Non-pigmented ciliary epithelial cell (primary cell): ENCODE data around the gene LIN37.
A peak's percentile ranks its signal among the peaks of the same experiment; 100 is the strongest.

ENCODE experiments used
- DNase-seq: peaks from one replicate; pipeline ENCODE4 v3.0.0-alpha.2; 2010; ENCODE audit warnings: low read depth

Gene LIN37

DNA sequence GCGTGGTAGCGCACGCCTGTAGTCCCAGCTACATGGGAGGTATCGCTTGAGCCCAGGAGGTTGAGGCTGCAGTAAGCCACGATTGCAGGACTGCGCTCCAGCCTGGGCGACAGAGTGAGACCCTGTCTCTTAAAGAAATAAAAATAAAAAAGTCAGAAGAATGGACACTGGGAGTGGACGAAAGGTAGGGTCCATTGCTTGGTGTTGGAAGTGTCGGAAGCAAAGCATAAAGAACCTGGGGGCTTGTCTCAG is 26.6 kb downstream of the LIN37 start:
- no peak for DNase-seq

DNA sequence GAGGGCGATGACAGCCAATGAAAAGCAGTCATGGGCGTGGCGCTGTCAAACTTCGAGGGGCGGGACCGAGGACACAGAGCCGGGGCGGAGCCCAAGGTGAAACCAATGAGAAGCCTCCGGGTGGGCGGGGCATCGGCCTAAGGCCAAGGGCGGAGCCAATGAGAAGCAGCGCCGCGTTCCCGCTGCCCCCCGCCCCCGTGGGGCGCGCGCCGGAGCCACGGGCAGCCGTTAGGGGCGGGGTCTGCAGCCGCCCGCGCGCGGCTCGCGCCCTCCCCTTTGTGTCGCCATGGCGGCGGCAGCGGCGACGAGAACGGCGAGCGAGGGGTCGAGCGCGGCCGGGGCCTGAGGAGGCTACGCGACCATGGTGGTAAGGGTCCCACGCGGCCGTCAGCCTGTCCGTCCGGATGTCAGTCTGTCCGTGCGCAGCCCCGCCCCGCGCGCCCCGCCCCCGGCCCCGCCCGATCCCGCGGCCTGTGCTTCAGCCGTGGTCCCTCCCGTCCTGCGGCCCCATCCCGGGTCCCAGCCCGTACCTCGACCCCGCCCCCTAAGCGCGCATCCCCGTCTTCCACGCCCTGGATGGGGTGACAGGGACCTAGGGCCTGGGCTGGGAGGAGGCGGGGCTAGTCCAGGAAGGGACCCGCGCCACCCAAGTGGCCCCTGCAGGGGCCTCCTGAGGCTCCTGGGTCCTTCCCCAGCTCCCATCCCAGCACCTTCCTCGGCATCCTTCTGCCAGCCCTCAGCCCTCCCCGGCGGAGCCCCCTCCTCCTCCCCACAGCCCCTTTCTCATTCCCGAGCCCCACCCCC is 27.1 kb downstream of the LIN37 start, which contains the start of gene ARHGAP33:
TSS of gene ARHGAP33 (plus strand) at position 267 of the 804 bp plus-strand sequence. CDS start at position 362, 95 bp downstream.
- DNase-seq, result peak; percentile 78

DNA sequence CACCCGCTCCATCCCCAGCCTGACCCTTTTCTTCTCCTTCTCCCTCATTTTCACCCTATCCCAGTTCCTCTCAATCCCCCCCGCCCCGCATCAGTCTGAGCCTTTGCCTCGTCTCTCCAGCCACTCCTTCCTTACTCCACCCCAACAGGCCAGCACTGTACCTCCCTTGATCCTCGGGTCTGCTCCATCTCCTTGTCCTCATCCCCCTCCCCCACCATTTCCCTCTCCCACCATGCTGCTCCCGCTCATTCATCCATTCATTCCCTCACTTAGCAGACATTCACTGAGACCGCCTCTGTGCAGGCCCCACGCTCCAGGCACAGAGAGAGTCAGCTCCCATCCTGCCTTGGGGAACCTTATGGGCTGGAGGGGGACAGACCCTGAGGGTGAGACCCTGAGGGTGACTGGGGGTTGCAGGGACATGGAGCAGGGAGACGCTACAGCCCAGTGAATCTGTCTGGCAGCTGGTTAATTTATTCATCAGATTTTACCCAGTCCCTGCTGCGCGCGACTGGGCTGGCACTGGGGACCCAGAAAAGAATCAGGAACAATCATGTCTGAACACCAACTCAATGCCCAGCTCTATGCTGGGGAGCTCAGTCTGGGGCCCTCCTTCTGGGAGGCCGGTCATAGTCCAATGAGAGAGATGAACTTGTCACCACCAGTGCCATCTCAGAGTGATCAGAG is 27.9 kb downstream of the LIN37 start:
- no peak for DNase-seq

DNA sequence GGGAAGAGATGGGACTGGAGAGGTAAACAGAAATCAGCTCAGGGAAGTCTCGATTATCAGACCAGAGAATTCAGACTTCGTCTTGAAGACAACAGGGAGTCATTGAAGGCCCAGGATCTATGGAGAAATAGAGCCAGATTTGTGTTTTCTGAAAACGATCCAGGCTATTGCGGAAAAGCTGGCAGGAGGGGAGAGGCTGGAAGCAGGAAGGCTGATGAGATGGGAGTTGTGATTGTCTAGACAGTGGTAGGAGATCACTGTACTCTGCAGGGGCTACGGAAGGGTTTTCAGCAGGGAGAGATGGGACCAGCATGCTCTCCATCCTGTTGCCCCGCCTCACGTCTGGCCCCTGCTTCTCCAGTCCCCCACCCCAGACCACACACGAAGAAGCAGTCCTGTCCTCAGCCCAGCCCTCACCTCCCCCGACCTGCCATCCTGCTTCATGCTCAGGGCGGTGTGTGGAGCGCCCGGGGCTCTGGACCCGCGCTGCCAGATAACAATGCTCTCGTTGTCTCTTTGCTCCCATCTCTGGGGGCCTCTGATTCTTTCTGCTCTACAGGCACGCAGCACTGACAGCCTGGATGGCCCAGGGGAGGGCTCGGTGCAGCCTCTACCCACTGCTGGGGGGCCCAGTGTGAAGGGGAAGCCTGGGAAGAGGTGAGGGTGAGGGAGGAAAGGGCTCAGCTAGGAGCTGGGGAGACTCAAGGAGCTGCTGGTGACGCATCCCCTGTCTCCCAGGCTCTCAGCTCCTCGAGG is 28.9 kb downstream of the LIN37 start:
- DNase-seq, result no peak

DNA sequence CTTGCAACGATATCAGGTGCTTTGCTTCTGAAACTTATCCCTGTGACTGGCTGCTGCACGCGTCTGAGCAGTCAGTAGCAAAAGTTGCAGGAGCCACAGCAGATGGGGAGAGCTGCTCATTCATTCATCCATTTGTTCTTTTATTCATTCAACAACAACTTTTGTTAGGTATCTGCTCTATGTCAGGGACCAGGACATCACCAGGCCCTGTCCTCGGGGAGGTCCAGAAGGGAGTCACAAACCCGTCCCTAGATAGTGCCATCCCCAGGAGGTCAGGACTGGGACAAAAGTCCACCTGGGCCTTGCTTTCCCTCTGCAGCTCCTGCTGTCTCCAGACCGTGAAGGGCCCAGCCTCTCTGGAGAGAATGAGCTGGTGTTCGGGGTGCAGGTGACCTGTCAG is 29.6 kb downstream of the LIN37 start:
- no peak for DNase-seq

DNA sequence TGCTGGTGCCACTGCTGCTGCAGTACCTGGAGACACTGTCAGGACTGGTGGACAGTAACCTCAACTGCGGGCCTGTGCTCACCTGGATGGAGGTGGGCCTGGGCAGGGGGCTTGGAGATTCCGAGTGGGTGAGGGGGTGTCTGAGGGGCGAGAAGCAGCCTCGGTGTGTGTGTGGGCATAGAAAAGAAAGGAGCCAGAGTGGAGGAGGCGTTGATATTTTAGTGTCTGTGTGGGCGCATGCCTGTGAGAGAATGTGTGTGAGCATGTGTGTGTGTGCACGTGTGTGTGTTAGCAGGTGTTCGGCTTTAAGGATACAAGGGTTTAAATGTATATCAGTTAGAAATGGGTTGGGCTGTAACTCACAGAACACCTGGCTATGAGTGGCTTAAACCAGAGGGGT is 30.7 kb downstream of the LIN37 start:
- no peak for DNase-seq

DNA sequence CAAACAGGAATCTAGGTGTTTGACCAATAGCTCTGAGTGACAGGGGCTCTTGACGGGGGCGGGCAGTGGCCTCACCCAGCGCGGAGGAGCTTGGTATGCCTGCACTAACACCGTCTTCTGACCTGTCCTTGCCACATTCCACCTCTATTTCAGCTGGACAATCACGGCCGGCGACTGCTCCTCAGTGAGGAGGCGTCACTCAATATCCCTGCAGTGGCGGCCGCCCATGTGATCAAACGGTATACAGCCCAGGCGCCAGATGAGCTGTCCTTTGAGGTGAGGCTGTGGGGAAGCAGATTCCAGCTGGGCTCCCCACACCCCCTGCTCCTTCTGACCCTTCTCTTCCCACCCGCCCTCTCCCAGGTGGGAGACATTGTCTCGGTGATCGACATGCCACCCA is 31.7 kb downstream of the LIN37 start:
- DNase-seq, result no peak

DNA sequence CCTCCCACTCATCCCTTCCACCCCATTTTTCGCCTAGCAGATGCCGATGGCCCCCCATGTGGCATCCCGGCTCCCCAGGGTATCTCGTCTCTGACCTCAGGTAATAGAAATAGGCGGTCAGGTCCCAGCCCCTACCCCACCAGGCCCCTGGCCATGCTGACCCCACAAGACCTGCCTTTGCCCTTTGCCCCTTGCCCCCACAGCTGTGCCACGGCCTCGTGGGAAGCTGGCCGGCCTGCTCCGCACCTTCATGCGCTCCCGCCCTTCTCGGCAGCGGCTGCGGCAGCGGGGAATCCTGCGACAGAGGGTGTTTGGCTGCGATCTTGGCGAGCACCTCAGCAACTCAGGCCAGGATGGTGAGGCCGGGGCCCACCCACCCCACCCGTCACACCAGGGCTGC is 32.3 kb downstream of the LIN37 start:
- no peak for DNase-seq

DNA sequence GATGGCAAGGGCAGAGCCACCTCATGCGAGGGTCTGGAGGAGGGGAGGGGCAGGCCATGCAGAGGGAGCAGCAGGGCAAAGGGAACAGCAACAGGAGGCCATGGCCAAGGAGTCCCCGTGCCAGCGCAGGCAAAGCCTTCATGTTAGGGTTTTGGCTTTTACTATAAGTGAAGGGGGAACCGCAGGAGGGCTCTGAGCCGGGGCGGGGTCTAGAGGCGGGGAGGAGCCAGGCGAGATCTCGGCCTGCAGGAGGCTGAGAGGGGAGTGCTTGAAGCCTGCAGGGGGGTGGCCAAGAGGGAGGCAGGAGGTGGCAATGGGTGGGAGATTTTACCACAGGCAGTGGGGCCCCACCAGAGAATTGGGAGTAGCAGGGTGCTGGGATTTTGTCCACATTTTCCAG is 33.3 kb downstream of the LIN37 start:
- no peak for DNase-seq

DNA sequence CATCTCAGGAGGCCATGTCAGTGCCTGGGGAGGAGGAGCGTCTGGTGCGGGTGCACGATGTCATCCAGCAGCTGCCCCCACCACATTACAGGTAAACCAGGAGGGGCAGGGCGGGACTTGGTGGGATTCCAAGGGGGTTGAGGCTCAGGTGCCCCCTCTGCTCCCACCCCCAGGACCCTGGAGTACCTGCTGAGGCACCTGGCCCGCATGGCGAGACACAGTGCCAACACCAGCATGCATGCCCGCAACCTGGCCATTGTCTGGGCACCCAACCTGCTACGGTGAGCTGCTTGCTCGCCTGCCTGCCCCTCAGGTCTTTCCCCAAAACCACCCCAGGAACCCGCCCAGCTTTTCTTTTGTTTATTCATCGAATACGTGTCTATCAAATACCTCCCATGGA is 34.2 kb downstream of the LIN37 start:
- no peak for DNase-seq

DNA sequence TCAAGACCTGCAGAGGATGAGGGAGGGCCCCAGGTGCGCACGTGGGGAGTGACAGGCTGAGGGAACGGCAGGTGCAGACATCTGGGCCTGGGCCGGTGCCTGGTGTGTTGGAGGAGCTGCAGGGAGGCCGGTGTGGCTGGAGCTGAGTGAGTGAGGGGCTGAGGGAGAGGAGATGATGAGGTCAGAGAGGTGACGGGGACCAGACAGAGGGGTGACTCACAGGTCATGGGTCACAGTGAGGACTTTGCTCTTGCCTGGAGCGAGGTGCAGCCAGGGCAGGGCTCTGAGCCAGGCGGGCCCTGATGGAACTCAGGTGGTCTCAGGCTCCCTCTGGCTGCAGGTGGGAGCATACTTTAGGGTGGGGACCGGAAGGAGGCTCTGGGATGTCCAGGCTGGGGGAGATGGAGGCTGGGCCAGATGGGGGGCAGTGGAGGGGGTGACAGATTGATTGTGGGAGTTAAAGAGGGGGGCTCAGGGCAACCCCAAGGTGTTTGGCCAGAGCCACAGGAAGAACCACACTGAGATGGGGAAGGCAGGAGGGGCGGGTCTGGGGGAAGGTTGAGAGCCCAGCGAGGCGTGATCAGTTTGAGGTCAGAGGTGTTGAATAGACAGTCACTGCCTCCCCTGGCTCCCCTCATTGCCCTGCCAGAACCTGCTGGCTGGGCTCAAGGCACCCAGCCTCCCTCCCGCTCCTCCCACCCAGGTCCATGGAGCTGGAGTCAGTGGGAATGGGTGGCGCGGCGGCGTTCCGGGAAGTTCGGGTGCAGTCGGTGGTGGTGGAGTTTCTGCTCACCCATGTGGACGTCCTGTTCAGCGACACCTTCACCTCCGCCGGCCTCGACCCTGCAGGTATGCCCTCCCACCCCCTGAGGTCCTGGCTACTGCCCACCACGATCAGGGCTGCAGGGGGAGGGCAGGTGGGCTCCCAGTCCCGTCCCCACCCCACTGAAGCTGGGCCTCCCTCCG is 35.4 kb downstream of the LIN37 start:
- DNase-seq, result no peak

DNA sequence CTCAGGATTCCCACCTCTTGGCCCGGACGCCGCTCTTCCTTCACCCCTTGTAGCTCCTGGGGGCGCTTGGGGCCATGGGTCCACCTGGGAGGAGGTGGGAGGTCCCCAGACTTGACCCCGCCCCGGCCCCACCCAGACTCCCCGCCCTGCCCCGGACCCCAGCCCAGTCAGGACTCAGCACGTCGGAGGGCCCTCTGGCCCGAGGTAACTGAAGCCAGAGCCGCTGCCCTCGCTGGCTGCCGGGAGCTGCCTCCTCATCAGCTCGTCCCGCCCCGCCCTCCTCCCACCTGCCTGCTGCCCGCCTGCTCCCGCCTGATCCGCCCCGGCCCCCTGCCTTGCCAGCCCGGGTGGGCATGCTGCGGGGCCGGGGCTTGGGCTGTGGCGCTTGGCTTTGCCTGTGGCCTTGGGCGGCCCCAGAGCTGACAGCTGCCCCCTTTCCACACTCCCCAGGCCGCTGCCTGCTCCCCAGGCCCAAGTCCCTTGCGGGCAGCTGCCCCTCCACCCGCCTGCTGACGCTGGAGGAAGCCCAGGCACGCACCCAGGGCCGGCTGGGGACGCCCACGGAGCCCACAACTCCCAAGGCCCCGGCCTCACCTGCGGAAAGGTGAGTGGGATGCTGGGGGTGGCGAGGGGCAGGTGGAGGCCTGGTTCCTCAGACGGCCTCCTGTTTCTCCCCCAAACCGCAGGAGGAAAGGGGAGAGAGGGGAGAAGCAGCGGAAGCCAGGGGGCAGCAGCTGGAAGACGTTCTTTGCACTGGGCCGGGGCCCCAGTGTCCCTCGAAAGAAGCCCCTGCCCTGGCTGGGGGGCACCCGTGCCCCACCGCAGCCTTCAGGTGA is 36.3 kb downstream of the LIN37 start:
- DNase-seq, result no peak

DNA sequence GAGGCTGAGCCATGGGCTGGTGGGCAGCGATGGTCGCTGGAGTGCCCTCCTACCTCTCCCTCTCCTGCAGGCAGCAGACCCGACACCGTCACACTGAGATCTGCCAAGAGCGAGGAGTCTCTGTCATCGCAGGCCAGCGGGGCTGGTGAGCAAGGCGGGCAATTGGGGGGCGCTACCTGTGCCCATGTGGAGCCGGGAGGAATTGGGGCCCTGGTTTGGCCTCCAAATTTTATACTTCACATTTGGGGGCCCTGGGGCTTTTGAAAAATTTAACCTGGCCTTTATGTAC is 36.9 kb downstream of the LIN37 start:
- DNase-seq, result no peak

DNA sequence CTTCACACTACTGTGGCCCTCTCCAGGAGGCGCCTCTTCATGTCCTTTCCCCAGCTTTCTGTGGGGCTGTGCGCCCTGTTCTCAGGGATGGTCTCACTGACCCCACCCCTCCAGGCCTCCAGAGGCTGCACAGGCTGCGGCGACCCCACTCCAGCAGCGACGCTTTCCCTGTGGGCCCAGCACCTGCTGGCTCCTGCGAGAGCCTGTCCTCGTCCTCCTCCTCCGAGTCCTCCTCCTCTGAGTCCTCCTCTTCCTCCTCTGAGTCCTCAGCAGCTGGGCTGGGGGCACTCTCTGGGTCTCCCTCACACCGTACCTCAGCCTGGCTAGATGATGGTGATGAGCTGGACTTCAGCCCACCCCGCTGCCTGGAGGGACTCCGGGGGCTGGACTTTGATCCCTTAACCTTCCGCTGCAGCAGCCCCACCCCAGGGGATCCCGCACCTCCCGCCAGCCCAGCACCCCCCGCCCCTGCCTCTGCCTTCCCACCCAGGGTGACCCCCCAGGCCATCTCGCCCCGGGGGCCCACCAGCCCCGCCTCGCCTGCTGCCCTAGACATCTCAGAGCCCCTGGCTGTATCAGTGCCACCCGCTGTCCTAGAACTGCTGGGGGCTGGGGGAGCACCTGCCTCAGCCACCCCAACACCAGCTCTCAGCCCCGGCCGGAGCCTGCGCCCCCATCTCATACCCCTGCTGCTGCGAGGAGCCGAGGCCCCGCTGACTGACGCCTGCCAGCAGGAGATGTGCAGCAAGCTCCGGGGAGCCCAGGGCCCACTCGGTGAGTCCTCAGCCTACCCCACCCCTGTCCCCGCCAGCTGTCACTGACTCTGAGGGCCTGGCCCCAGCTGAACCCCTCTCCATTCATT is 38.2 kb downstream of the LIN37 start:
- DNase-seq, result no peak

DNA sequence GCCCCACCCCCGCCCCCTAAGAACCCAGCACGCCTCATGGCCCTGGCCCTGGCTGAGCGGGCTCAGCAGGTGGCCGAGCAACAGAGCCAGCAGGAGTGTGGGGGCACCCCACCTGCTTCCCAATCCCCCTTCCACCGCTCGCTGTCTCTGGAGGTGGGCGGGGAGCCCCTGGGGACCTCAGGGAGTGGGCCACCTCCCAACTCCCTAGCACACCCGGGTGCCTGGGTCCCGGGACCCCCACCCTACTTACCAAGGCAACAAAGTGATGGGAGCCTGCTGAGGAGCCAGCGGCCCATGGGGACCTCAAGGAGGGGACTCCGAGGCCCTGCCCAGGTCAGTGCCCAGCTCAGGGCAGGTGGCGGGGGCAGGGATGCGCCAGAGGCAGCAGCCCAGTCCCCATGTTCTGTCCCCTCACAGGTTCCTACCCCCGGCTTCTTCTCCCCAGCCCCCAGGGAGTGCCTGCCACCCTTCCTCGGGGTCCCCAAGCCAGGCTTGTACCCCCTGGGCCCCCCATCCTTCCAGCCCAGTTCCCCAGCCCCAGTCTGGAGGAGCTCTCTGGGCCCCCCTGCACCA is 38.9 kb downstream of the LIN37 start:
- DNase-seq, result no peak

DNA sequence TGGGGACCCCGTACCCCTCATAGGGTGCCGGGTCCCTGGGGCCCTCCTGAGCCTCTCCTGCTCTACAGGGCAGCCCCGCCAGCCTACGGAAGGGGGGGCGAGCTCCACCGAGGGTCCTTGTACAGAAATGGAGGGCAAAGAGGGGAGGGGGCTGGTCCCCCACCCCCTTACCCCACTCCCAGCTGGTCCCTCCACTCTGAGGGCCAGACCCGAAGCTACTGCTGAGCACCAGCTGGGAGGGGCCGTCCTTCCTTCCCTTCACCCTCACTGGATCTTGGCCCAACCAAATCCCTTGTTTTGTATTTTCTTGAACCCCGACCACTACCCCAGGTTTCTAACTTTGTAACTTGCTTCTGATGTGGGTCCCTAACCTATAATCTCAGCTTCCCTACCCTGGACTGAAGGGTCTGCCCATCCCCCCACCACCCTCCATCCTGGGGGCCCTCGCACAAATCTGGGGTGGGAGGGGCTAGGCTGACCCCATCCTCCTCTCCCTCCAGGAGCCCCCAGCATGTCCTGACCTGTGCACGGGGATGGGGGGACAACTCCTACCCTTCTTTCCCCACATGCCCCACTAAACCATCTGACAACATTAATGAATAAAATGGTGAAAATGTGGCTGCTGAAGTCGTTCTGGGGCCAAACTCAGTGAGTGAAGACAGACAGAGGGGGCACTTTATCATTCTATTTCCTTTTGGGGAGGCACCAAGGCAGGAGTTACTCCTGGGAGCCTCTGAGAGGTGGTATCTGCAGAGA is 40.0 kb downstream of the LIN37 start:
- DNase-seq, result no peak

DNA sequence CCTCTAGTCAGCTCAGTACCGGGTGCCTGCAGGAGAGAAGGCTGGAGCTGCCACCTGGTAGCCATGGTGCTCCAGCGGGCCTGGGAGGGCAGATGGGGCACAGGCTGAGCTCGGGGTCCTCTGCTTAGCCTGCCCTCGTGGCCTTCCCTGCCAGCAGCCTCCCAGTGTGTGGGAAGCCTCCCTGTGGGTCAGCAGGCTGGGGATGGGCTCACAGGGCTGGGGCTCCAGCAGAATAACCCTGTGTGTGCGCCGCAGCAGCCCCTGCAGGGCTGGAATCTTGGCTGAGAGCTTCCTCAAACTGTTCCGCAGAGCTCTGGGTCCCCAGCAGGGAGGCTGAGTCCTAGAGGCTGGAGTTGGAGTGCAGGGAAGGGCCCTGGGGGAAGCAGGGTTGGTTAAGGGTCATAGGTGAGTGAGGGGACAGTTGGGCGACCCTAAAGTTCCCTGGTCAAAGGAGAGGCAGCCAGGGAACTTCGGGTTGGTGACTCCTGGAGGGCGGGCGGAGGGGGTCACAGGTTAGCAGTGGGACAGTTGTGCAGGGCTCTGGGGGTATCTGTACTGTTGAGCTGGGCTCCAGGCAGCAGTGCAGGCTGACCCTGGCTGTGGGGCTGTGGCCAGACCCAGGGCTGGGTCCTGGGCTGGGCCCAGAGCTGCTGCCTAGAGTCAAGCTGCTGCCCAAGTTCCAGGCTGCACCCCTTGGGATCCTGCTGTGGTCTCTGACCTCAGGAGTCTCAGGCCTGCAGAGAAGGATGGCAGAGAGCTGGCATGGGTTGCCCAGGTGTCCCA is 41.0 kb downstream of the LIN37 start:
- no peak for DNase-seq
